ENCODE measurements around the gene ZNF175. TPM values are rescaled to one million over a fixed set of nuclear protein-coding genes. Genes with fewer than 3 reads are reported as not detected.

Gene ZNF175
- total and polyA plus RNA-seq, 12 donors, result 2.1 to 14.5 (median 6.6) TPM

GRCh38 chr19:51598159-51598915, 27.3 kb downstream of the ZNF175 start:
- Histone ChIP-seq H3K9me3 (replicated peaks in 1 of 3) (no peaks in the 10 kb centered on the region), H3K27me3 (peaks cover 4% of the 10 kb centered on the region), H3K36me3 (replicated peaks in 1 of 2) (no peaks in the 10 kb centered on the region), H3K4me3 (no peak overlapping the region), H3K4me1 (replicated peaks in 1 of 2) (peaks cover 0 to 6% of the 10 kb centered on the region in 2 donors), H3K27ac (no peak overlapping the region)
- intact Hi-C loops (cut with DNase I), result no loop called here
- TF ChIP-seq POLR2A (IDR thresholded peaks at IDR 0.05) (no peak), CTCF (IDR thresholded peaks at IDR 0.05) (no peak)
- 91 to 96% (median 96%) methylated on average over 16 to 31 of the region's 31 CpGs for WGBS, 4 donors
- no peak for DNase-seq

- Histone ChIP-seq H3K4me3 (no peak overlapping the region), H3K36me3 (replicated peaks in 1 of 2) (no peaks in the 10 kb centered on the region), H3K4me1 (replicated peaks in 1 of 2) (no peaks in the 10 kb centered on the region), H3K27me3 (peaks cover 4% of the 10 kb centered on the region), H3K9me3 (replicated peaks in 1 of 3) (no peaks in the 10 kb centered on the region), H3K27ac (no peak overlapping the region)
- intact Hi-C loops (cut with DNase I), result no loop called here
- TF ChIP-seq POLR2A (IDR thresholded peaks at IDR 0.05), result no peak
- no peak for TF ChIP-seq CTCF (IDR thresholded peaks at IDR 0.05)
- DNase-seq, result no peak
- WGBS, 4 donors, result 95 to 96% (median 96%) methylated on average over 10 of the region's 10 CpGs
These were observed 28.0 kb downstream of the ZNF175 start for GRCh38 chr19:51599084-51599483.

- 17 to 31% (median 24%) methylated on average over 12 to 59 of the region's 59 CpGs for WGBS, 4 donors
- H3K4me1 ChIP-seq (replicated peaks in 1 of 2), result no peaks in the 10 kb centered on the region
- H3K27ac ChIP-seq, result no peak overlapping the region
- H3K27me3 ChIP-seq, result peaks cover 4% of the 10 kb centered on the region
- no peaks in the 10 kb centered on the region for H3K36me3 ChIP-seq (replicated peaks in 1 of 2)
- no peaks in the 10 kb centered on the region for H3K9me3 ChIP-seq (replicated peaks in 1 of 3)
- TF ChIP-seq POLR2A (IDR thresholded peaks at IDR 0.05), result no peak
- no peak for TF ChIP-seq CTCF (IDR thresholded peaks at IDR 0.05)
- no peak overlapping the region for H3K4me3 ChIP-seq
- no peak for DNase-seq
- intact Hi-C loops (cut with DNase I), result no loop called here
These were observed 30.0 kb downstream of the ZNF175 start for GRCh38 chr19:51600940-51601580.

- TF ChIP-seq POLR2A (IDR thresholded peaks at IDR 0.05) (no peak), CTCF (IDR thresholded peaks at IDR 0.05) (no peak)
- no peak overlapping the region for H3K27ac ChIP-seq
- H3K36me3 ChIP-seq (replicated peaks in 1 of 2), result no peaks in the 10 kb centered on the region
- DNase-seq, result no peak
- H3K4me1 ChIP-seq (replicated peaks in 1 of 2), result no peaks in the 10 kb centered on the region
- WGBS, 4 donors, result 90 to 95% (median 93%) methylated on average over 18 to 20 of the region's 20 CpGs
- no peak overlapping the region for H3K4me3 ChIP-seq
- H3K27me3 ChIP-seq, result peaks cover 4% of the 10 kb centered on the region
- intact Hi-C loops (cut with DNase I), result no loop called here
- no peaks in the 10 kb centered on the region for H3K9me3 ChIP-seq (replicated peaks in 1 of 3)
These were observed 31.2 kb downstream of the ZNF175 start for GRCh38 chr19:51602189-51602854.
